Measurements from ENCODE around the gene IL17B.

- TF ChIP-seq POLR2AphosphoS5 (IDR thresholded peaks at IDR 0.05; ENCODE audit: borderline replicate concordance, low read depth, low read length) (no peak), EZH2 (IDR thresholded peaks at IDR 0.05) (no peak), FOXP2 (optimal IDR thresholded peaks at IDR 0.05; ENCODE audit: control extremely low read depth, extremely low read length, insufficient read depth) (no peak)
These were observed 31.0 kb upstream of the IL17B start for GRCh38 chr5:149410071-149410470.

Data from SK-N-MC (cell line).